Effector CD4-positive, alpha-beta T cell (primary cell): ENCODE results near the gene MEPE.
"Not testable (repeated sequence)": the region's sequence is repeated elsewhere in the genome, so short reads cannot be mapped to it uniquely, and the experiment has no call there.

Source experiments
- DNase-seq: peaks from one replicate; pipeline ENCODE4 v3.0.0-alpha.2; 2020

MEPE gene

DNA sequence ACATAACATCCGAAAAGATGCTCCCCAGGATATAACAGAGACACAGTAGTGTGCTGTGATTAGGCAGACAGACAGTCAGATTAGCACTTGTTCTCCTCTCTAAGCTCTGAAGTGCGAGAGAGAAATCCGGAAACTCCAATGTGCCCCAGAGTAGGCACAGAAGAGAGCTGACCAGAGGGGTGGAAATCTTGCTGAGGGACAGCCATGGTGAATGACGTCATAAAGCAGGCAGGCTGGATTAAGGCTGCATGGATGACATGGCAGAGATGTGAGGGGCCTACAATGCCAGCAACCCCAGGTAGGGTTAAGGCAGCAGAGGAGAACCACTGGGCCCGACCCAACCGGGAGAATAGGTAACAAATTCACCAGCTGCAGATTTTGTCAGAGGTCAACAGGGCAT is 53.3 kb downstream of the MEPE start:
- DNase-seq = no peak

DNA sequence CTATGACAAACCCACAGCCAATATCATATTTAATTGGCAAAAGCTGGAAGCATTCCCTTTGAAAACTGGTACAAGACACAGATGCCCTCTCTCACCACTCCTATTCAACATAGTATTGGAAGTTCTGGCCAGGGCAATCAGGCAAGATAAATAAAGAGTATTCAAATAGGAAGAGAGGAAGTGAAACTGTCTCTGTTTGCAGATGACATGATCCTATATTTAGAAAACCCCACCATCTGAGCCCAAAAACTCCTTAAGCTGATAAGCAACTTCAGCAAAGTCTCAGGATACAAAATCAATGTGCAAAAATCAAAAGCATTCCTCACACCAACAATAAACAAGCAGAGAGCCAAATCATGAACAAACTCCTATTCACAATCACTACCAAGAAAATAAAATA is 58.0 kb downstream of the MEPE start:
- not testable (repeated sequence) for DNase-seq

- DNase-seq = no peak
Observed at GRCh38 chr4:87895964-87896621, 63.3 kb downstream of the MEPE start.
